Liver (tissue), 9 donors: ENCODE results near the gene PHAX. TPM values are rescaled to one million over a fixed set of nuclear protein-coding genes. Genes with fewer than 3 reads are reported as not detected.

Source experiments
- DNase-seq: peaks from one replicate; pipeline ENCODE4 v3.0.0-alpha.2; 2017; ENCODE audit warnings: low spot score
- H3K27ac ChIP-seq, 2 donors: one replicate each; pipeline ENCODE4 v1.7.0; 2013; ENCODE audit warnings: inconsistent platforms in 2 of 2, low read length in 2 of 2, control low read depth in 1 of 2, low read depth in 1 of 2, mild to moderate bottlenecking in 1 of 2
- H3K27me3 ChIP-seq, 4 donors: one replicate each; pipeline versions ENCODE4 v1.6.1 to v1.7.0; 2013; ENCODE audit warnings: low read length in 3 of 4, inconsistent platforms in 1 of 4, mild to moderate bottlenecking in 1 of 4, moderate library complexity in 1 of 4; ENCODE audit not compliant: control insufficient read depth in 4 of 4, insufficient read depth in 4 of 4
- H3K36me3 ChIP-seq, 4 donors: one replicate each; pipeline versions ENCODE4 v1.6.1 to v1.7.0; 2013; ENCODE audit warnings: low read length in 3 of 4, mild to moderate bottlenecking in 3 of 4, low read depth in 1 of 4, moderate library complexity in 1 of 4; ENCODE audit not compliant: control insufficient read depth in 4 of 4, insufficient read depth in 3 of 4
- H3K4me1 ChIP-seq, 4 donors: one replicate each; pipeline versions ENCODE4 v1.6.1 to v1.7.0; 2013; ENCODE audit warnings: low read length in 3 of 4, mild to moderate bottlenecking in 3 of 4, moderate library complexity in 1 of 4; ENCODE audit not compliant: control insufficient read depth in 4 of 4, insufficient read depth in 4 of 4
- H3K4me3 ChIP-seq, 3 donors: one replicate each; pipeline versions ENCODE4 v1.6.1 to v1.7.0; 2013; ENCODE audit warnings: low read length in 3 of 3, control low read depth in 1 of 3, low read depth in 1 of 3, mild to moderate bottlenecking in 1 of 3
- H3K9ac ChIP-seq, 2 donors: one replicate each; pipeline ENCODE4 v1.7.0; 2013; ENCODE audit warnings: low read length in 2 of 2, mild to moderate bottlenecking in 2 of 2, moderate library complexity in 2 of 2, control low read depth in 1 of 2, low read depth in 1 of 2
- H3K9me3 ChIP-seq, 4 donors: one replicate each; pipeline versions ENCODE4 v1.6.1 to v1.7.0; 2013; ENCODE audit warnings: low read length in 3 of 4; ENCODE audit not compliant: control insufficient read depth in 4 of 4
- ATF3 ChIP-seq: IDR thresholded peaks from 2 replicates; pipeline ENCODE4 v1.6.1; 2016; ENCODE audit warnings: antibody characterized with exemption
- CTCF ChIP-seq: fragments of 150-350 bp; IDR thresholded peaks from 2 replicates; pipeline ENCODE4 v1.5.1; 2017; ENCODE audit warnings: improper control_type of control experiment, low read depth, low read length; ENCODE audit not compliant: missing input control
- EGR1 ChIP-seq, 2 donors: IDR thresholded peaks; 2 replicates each; pipeline ENCODE4 v1.6.1; 2016 to 2018; ENCODE audit warnings: antibody characterized with exemption in 2 of 2, low read depth in 2 of 2
- FOXA1 ChIP-seq: IDR thresholded peaks from 2 replicates; pipeline ENCODE4 v1.6.1; 2016; ENCODE audit warnings: antibody characterized with exemption
- FOXA2 ChIP-seq: IDR thresholded peaks from 2 replicates; pipeline ENCODE4 v1.6.1; 2016; ENCODE audit warnings: antibody characterized with exemption
- GABPA ChIP-seq, 2 donors: IDR thresholded peaks in 1 of 2; conservative IDR thresholded peaks in 1 of 2; 2 replicates each; pipeline ENCODE4 v1.6.1; 2016; ENCODE audit warnings: antibody characterized with exemption in 2 of 2, mild to moderate bottlenecking in 1 of 2, moderate library complexity in 1 of 2
- HNF4A ChIP-seq, 2 donors: conservative IDR thresholded peaks; 2 replicates each; pipeline ENCODE4 v1.6.1; 2016; ENCODE audit warnings: antibody characterized with exemption in 2 of 2, mild to moderate bottlenecking in 2 of 2
- JUND ChIP-seq, 2 donors: IDR thresholded peaks; 2 replicates each; pipeline ENCODE4 v1.6.1; 2016; ENCODE audit warnings: antibody characterized with exemption in 2 of 2
- MAX ChIP-seq: IDR thresholded peaks from 2 replicates; pipeline ENCODE4 v1.6.1; 2016; ENCODE audit warnings: antibody characterized with exemption
- NR2F2 ChIP-seq: IDR thresholded peaks from 2 replicates; pipeline ENCODE4 v1.6.1; 2016; ENCODE audit warnings: antibody characterized with exemption
- RAD21 ChIP-seq, 2 donors: IDR thresholded peaks; 2 replicates each; pipeline ENCODE4 v1.6.1; 2016; ENCODE audit warnings: antibody characterized with exemption in 2 of 2, mild to moderate bottlenecking in 2 of 2
- REST ChIP-seq: IDR thresholded peaks from 2 replicates; pipeline ENCODE4 v1.6.1; 2016; ENCODE audit warnings: antibody characterized with exemption, mild to moderate bottlenecking
- RXRA ChIP-seq, 2 donors: IDR thresholded peaks; 2 replicates each; pipeline ENCODE4 v1.6.1; 2017 to 2018; ENCODE audit warnings: antibody characterized with exemption in 2 of 2, mild to moderate bottlenecking in 1 of 2
- SP1 ChIP-seq: IDR thresholded peaks from 2 replicates; pipeline ENCODE4 v1.6.1; 2018; ENCODE audit warnings: antibody characterized with exemption, mild to moderate bottlenecking
- TAF1 ChIP-seq: conservative IDR thresholded peaks from 2 replicates; pipeline ENCODE4 v1.6.1; 2016; ENCODE audit warnings: antibody characterized with exemption, mild to moderate bottlenecking
- YY1 ChIP-seq: IDR thresholded peaks from 2 replicates; pipeline ENCODE4 v1.6.1; 2016; ENCODE audit warnings: antibody characterized with exemption, mild to moderate bottlenecking
- ZBTB33 ChIP-seq: IDR thresholded peaks from 2 replicates; pipeline ENCODE4 v1.6.1; 2016; ENCODE audit warnings: antibody characterized with exemption
- WGBS: extraction: QIAGEN DNeasy Blood & Tissue Kit; methylation state at CpG from one replicate; pipeline ENCODE4 v1.1.7; 2013; 5-methylcytosine and 5-hydroxymethylcytosine counted together
- polyA plus RNA-seq, 2 donors: library from polyadenylated mRNA; stranded (reverse) in 1 of 2; unstranded in 1 of 2; fragments of 200-250 nt in 1 of 2; fragments of >200 nt in 1 of 2; fragmentation: Nextera tagmentation in 1 of 2; extraction: Ambion mirVana in 1 of 2; gene quantifications; one replicate each; pipeline versions ENCODE4 v1.2.1 to v1.2.3, GENCODE V29; 2013 to 2015
- total RNA-seq, 2 donors: library from RNA; depleted of rRNA; stranded (reverse); fragments of >200 nt; gene quantifications; one replicate each; pipeline ENCODE4 v1.2.3, GENCODE V29; 2014
- donor health status: healthy.
- donor health status: healthy.
- donor health status: healthy.
- donor health status: healthy.
- donor health status: healthy.

Gene PHAX
- total and polyA plus RNA-seq, 4 donors = 10.3 to 32.6 (median 25.1) TPM

GRCh38 chr5:126599499-126599898 lies 1.2 kb upstream of the PHAX start:
- 94% methylated on average over 7 of the region's 7 CpGs for WGBS

More at GRCh38 chr5:126599499-126599898, 1.2 kb upstream of the PHAX start:
- TF ChIP-seq MAX (no peak), YY1 (no peak), ZBTB33 (no peak), REST (no peak), RXRA (IDR thresholded peaks at IDR 0.05) (no peak), FOXA1 (no peak), CTCF (no peak), HNF4A (conservative IDR thresholded peaks at IDR 0.05) (no peak), RAD21 (IDR thresholded peaks at IDR 0.05) (no peak), ATF3 (no peak), NR2F2 (no peak), EGR1 (IDR thresholded peaks at IDR 0.05; ENCODE audit: low read depth in 2 of 2) (no peak), GABPA (IDR thresholded peaks at IDR 0.05 in 1 of 2, conservative IDR thresholded peaks at IDR 0.05 in 1 of 2) (no peak), JUND (IDR thresholded peaks at IDR 0.05) (no peak), SP1 (no peak), TAF1 (no peak), FOXA2 (no peak)
- DNase-seq = no peak
- H3K4me3 ChIP-seq = no peak overlapping the region
- peaks cover 1 to 9% (median 4%) of the 10 kb centered on the region in 4 donors for H3K36me3 ChIP-seq
- H3K9me3 ChIP-seq = no peaks in the 10 kb centered on the region
- H3K27ac ChIP-seq = no peak overlapping the region
- H3K9ac ChIP-seq = no peak overlapping the region
- H3K27me3 ChIP-seq = no peaks in the 10 kb centered on the region
- peaks cover 6 to 26% (median 18%) of the 10 kb centered on the region in 4 donors for H3K4me1 ChIP-seq
